HEK293 (cell line): ENCODE measurements around the gene MARCHF3.

Experiments used
- CTCF ChIP-seq: fragments of 450-650 bp; formaldehyde crosslinking; IDR thresholded peaks from 2 replicates; pipeline ENCODE4 v1.5.1; 2016; ENCODE audit warnings: missing biosample characterization, missing genetic modification characterization
- MZF1 ChIP-seq: fragments of 450-650 bp; formaldehyde crosslinking; IDR thresholded peaks from 2 replicates; pipeline ENCODE4 v1.5.1; 2017; ENCODE audit warnings: missing biosample characterization, missing genetic modification characterization, borderline replicate concordance
- TCF7L2 ChIP-seq: IDR thresholded peaks from 2 replicates; pipeline ENCODE4 v1.6.1; 2011; ENCODE audit warnings: low read depth, mild to moderate bottlenecking, inconsistent platforms, low read length, moderate library complexity, borderline replicate concordance
- ZBTB8A ChIP-seq: fragments of 450-650 bp; formaldehyde crosslinking; IDR thresholded peaks from 2 replicates; pipeline ENCODE4 v1.5.1; 2016; ENCODE audit warnings: missing biosample characterization, missing genetic modification characterization
- ZFP3 ChIP-seq: fragments of 450-650 bp; formaldehyde crosslinking; IDR thresholded peaks from 2 replicates; pipeline ENCODE4 v1.5.1; 2016; ENCODE audit warnings: low read depth, missing biosample characterization, missing genetic modification characterization
- ZNF138 ChIP-seq: fragments of 450-650 bp; formaldehyde crosslinking; IDR thresholded peaks from 2 replicates; pipeline ENCODE4 v1.5.1; 2016; ENCODE audit warnings: missing biosample characterization, missing genetic modification characterization, borderline replicate concordance
- ZNF23 ChIP-seq: fragments of 450-650 bp; formaldehyde crosslinking; IDR thresholded peaks from 2 replicates; pipeline ENCODE4 v1.5.1; 2016; ENCODE audit warnings: missing biosample characterization, missing genetic modification characterization, borderline replicate concordance
- ZNF274 ChIP-seq, 2 experiments: fragments of 200-500 bp in 1 of 2; fragments of 450-650 bp in 1 of 2; sonication (Bioruptor generic) in 1 of 2; formaldehyde crosslinking in 1 of 2; IDR thresholded peaks; 2 replicates each; pipeline versions ENCODE4 v1.5.1 to v1.6.1; 2014 to 2016; ENCODE audit warnings: borderline replicate concordance in 1 of 2, inconsistent platforms in 1 of 2, low read length in 1 of 2, missing biosample characterization in 1 of 2, missing genetic modification characterization in 1 of 2
- ZNF362 ChIP-seq: fragments of 450-650 bp; formaldehyde crosslinking; IDR thresholded peaks from 2 replicates; pipeline ENCODE4 v1.5.1; 2016; ENCODE audit warnings: missing biosample characterization, missing genetic modification characterization
- ZNF664 ChIP-seq: fragments of 450-650 bp; formaldehyde crosslinking; IDR thresholded peaks from 2 replicates; pipeline ENCODE4 v1.5.1; 2016; ENCODE audit warnings: missing biosample characterization, missing genetic modification characterization

- no peak for TF ChIP-seq ZFP3 (tag by site-specific recombination)
- TF ChIP-seq ZNF664 = no peak
- TF ChIP-seq ZNF274 (IDR thresholded peaks at IDR 0.05; ENCODE audit: low read length) = no peak
- no peak for TF ChIP-seq ZNF274 (tag by site-specific recombination; IDR thresholded peaks at IDR 0.05; ENCODE audit: borderline replicate concordance)
- TF ChIP-seq ZNF138 = no peak
- no peak for TF ChIP-seq ZBTB8A (tag by site-specific recombination)
- TF ChIP-seq ZNF23 (tag by site-specific recombination) = no peak
- TF ChIP-seq CTCF (tag by site-specific recombination) = no peak
- TF ChIP-seq ZNF362 = no peak
- no peak for TF ChIP-seq TCF7L2
- no peak for TF ChIP-seq MZF1 (tag by site-specific recombination)
These were observed 102.3 kb downstream of the MARCHF3 start for GRCh38 chr5:126928041-126928440.
